OCI-LY1 (cell line): ENCODE data around the gene SPACA6.

Experiments
- CTCF ChIP-seq: fragments of 200-600 bp; sonication (generic), shearing (Covaris generic); IDR thresholded peaks from 2 replicates; pipeline ENCODE4 v1.5.1; 2017; ENCODE audit warnings: mild to moderate bottlenecking, antibody characterized with exemption, low read length, moderate library complexity, mixed read lengths
- EZH2 ChIP-seq: fragments of 200-600 bp; sonication (generic), shearing (Covaris generic); IDR thresholded peaks from 2 replicates; pipeline ENCODE4 v1.8.0; 2017; ENCODE audit warnings: borderline replicate concordance, mixed run types, mild to moderate bottlenecking, antibody characterized with exemption, low read length, moderate library complexity, mixed read lengths

GRCh38 chr19:51704626-51705025 lies 11.5 kb downstream of the SPACA6 start:
- TF ChIP-seq EZH2 (no peak), CTCF (no peak)
